ENCODE measurements around the gene TMPRSS7. TPM values are rescaled to one million over a fixed set of nuclear protein-coding genes. Genes with fewer than 3 reads are reported as not detected.

TMPRSS7 gene, protein sequence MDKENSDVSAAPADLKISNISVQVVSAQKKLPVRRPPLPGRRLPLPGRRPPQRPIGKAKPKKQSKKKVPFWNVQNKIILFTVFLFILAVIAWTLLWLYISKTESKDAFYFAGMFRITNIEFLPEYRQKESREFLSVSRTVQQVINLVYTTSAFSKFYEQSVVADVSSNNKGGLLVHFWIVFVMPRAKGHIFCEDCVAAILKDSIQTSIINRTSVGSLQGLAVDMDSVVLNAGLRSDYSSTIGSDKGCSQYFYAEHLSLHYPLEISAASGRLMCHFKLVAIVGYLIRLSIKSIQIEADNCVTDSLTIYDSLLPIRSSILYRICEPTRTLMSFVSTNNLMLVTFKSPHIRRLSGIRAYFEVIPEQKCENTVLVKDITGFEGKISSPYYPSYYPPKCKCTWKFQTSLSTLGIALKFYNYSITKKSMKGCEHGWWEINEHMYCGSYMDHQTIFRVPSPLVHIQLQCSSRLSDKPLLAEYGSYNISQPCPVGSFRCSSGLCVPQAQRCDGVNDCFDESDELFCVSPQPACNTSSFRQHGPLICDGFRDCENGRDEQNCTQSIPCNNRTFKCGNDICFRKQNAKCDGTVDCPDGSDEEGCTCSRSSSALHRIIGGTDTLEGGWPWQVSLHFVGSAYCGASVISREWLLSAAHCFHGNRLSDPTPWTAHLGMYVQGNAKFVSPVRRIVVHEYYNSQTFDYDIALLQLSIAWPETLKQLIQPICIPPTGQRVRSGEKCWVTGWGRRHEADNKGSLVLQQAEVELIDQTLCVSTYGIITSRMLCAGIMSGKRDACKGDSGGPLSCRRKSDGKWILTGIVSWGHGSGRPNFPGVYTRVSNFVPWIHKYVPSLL
- not detected in 2 replicates for total RNA-seq

DNA sequence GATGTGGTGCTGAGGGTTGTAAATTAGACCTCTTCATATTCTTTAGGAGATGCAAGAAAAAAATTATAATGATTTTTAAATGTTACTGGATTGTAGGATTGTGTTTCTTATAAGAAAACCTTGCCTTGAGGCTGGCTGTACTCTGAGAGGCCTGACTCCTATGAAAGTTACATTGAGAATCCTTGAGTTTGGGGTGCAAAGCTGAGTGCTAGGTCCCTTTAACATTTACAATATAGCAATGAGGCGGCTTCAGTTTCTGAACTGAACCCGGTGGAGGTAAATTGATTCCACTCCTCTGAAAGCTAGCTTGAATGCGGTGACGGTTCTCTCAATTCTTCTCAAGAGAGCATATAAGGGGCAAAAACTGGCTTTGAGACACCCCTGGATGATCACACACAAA, at the start of gene TMPRSS7:
Gene TMPRSS7 (plus strand): TSS at position 301 of the 400 bp plus-strand sequence. CDS start 110 bp downstream, outside the sequence.

DNA sequence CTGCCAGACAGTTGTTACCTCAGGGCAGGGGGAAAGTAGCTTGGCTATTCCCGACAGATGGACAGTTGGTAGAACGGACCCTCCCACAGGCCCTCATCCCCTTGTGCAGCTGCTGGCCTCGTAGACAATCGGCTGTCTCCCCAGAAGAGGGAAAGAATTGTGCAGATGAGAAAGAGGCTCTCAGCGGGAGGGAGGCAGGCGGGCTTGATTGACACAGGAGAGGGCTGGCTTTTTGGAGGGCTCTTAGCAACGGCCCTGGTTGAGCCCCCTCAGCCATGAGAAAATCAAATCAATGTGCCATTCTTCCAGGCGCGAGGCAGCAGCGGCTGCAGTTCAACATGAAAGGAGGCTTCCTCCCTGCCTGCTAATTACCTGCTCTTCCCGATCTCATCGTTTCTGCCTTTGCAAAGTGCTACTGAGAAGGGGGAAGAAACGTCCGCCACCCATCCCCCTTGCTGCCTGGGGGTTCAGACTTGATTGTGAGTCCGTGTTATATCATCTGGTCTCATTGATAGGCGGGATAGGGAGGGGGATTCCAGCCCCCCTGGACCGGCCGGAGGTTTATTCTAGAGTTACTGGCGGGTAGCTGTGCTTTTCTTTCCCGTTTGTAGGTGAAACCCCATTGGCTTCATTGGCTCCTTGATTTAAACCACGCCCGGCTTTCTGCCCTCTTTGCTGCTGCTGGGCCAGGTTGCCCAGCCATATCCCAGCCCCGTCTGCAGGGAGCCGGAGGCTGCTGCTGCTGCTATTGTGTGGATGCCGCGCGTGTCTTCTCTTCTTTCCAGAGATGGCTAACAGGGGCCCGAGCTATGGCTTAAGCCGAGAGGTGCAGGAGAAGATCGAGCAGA, 35.7 kb upstream of the TMPRSS7 start, which contains the start of gene TAGLN3:
Gene TAGLN3 (plus strand): TSS at position 287 of the 848 bp plus-strand sequence. CDS start 501 bp downstream, at position 788.

DNA sequence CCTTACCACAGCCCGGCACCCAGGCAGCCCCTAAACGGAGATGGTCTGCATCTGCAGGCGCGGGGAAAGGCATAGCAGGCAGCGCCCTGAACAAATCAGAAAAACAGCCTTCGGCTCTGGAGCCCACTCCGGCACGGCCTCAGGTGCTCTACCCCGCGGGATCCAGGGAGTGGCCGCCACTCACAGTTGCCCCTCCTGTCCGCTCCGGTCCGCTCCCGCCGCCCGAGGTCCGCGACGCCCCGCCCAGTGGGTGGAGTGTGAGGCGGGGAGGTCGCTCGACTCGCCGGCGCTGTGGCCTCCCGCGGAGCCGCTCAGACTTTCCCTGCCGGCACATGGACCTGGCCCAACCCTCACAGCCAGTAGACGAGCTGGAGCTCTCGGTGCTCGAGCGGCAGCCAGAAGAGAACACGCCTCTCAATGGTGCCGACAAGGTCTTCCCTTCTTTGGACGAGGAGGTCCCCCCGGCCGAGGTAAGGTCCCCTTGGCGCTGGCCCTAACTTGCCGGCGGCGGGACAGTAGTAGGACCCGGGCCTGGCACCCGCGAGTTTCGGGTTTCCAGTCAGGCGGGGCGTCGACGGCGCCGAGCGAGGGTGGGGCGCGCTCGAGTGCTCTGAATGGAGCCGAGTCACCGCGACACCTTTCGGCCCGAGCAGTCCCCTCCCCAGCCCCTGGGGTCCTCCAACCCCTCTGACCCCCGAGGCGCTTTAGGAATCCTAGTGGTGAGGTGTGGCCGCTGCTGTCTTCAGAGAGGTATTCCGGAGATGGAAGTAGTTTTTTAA, 51.7 kb downstream of the TMPRSS7 start, which contains the start of gene C3orf52:
Gene C3orf52 (plus strand): TSS at position 314 of the 779 bp plus-strand sequence. CDS start 19 bp downstream, at position 333.

Small RNA genes within 50 kb of the gene (small RNA-seq; reads per million reads assigned to genes)
- not detected for gene MIR567

Other genes starting within 250 kb of the TMPRSS7 start
- 32.6 and 47.8 TPM in 2 replicates for gene PHLDB2, start 175.5 kb upstream of the TMPRSS7 start, total RNA-seq
- gene ABHD10, start 55.7 kb upstream of the TMPRSS7 start, total RNA-seq = 20.6 and 25.8 TPM in 2 replicates
- gene TAGLN3, start 35.8 kb upstream of the TMPRSS7 start, total RNA-seq = not detected in 2 replicates
- gene C3orf52, start 51.7 kb downstream of the TMPRSS7 start, total RNA-seq = 0.37 and 0.39 TPM in 2 replicates
- gene GCSAM, start 98.5 kb downstream of the TMPRSS7 start, total RNA-seq = not detected in 2 replicates